ENCODE data around the gene INPP1.

DNA sequence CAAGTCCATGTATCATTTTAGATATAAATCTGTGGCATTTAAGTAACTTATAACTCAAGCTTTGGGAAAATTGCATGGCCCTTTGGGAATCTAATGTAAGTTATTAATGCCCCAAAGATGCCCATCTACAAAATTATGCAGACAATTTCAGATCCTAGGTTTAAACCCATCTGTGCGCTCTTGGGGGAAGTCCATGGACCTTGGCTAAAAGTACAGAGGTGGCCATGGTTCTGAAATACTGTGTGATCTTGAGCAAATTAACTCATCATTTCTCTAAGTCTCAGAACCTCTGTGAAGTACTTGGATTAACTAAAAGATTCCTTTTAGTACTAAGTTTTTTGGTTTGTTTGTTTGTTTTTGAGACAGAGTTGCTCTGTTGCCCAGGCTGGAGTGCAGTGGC is 19.5 kb downstream of the INPP1 start:
- TF ChIP-seq EZH2 (IDR thresholded peaks at IDR 0.05; ENCODE audit: borderline replicate concordance) (no peak), CTCF (IDR thresholded peaks at IDR 0.05; ENCODE audit: poor library complexity) (no peak)
